K562 treated with DMSO at 1 percent for 48 hours (cell line): ENCODE measurements around the gene CAPS. TPM values are rescaled to one million over a fixed set of nuclear protein-coding genes. Genes with fewer than 3 reads are reported as not detected.

Source experiments
- total RNA-seq: library from RNA; unstranded; fragments of 300-600 nt; gene quantifications from 2 replicates; pipeline ENCODE4 v1.2.3, GENCODE V29; 2022; ENCODE audit warnings: low replicate concordance; ENCODE audit errors: extremely low read depth

The CAPS gene
- not detected in 2 replicates for total RNA-seq

GRCh38 chr19:5913739-5914357 is at the start of gene CAPS:
Gene CAPS (plus strand): TSS chr19:5914254. CDS start chr19:5914407, 153 bp downstream.

GRCh38 chr19:5903624-5904351 is 10.3 kb upstream of the CAPS start, which contains the start of gene NDUFA11:
Gene NDUFA11 (minus strand): TSS chr19:5903790. CDS start chr19:5903708, 82 bp downstream.

GRCh38 chr19:5904352-5905113 is 9.5 kb upstream of the CAPS start, which contains the start of gene VMAC:
Gene VMAC (plus strand): TSS chr19:5904872. CDS start chr19:5904891, 19 bp downstream.

Other genes with a start within 250 kb of the CAPS start
- gene MICOS13, start 233.7 kb upstream of the CAPS start, total RNA-seq: not detected in 2 replicates
- not detected in 2 replicates for gene HSD11B1L, start 233.2 kb upstream of the CAPS start, total RNA-seq
- gene RPL36, start 224.0 kb upstream of the CAPS start, total RNA-seq: 2,766 TPM in 1 of 2 replicates, not detected in the other
- not detected in 2 replicates for gene LONP1, start 194.1 kb upstream of the CAPS start, total RNA-seq
- not detected in 2 replicates for gene CATSPERD, start 193.6 kb upstream of the CAPS start, total RNA-seq
- gene PRR22, start 129.5 kb upstream of the CAPS start, total RNA-seq: not detected in 2 replicates
- not detected in 2 replicates for gene DUS3L, start 123.1 kb upstream of the CAPS start, total RNA-seq
- not detected in 2 replicates for gene NRTN, start 109.2 kb upstream of the CAPS start, total RNA-seq
- gene FUT6, start 74.6 kb upstream of the CAPS start, total RNA-seq: not detected in 2 replicates
- not detected in 2 replicates for gene FUT3, start 62.8 kb upstream of the CAPS start, total RNA-seq
- gene FUT5, start 43.7 kb upstream of the CAPS start, total RNA-seq: not detected in 2 replicates
- gene NDUFA11, start 10.5 kb upstream of the CAPS start, total RNA-seq: not detected in 2 replicates
- not detected in 2 replicates for gene VMAC, start 9.4 kb upstream of the CAPS start, total RNA-seq
- not detected in 2 replicates for gene RANBP3, start 63.9 kb downstream of the CAPS start, total RNA-seq
- not detected in 2 replicates for gene RFX2, start 196.2 kb downstream of the CAPS start, total RNA-seq
- not detected in 2 replicates for gene ACSBG2, start 221.4 kb downstream of the CAPS start, total RNA-seq